Measurements from ENCODE around the gene PARP12. TPM values are rescaled to one million over a fixed set of nuclear protein-coding genes. Genes with fewer than 3 reads are reported as not detected.

The PARP12 gene
- total and polyA plus RNA-seq, 2 of the 13 experiments (the other 11 are each of a cell fraction or from before 2014, with no cell fraction given): 15.5 to 35.2 TPM

DNA sequence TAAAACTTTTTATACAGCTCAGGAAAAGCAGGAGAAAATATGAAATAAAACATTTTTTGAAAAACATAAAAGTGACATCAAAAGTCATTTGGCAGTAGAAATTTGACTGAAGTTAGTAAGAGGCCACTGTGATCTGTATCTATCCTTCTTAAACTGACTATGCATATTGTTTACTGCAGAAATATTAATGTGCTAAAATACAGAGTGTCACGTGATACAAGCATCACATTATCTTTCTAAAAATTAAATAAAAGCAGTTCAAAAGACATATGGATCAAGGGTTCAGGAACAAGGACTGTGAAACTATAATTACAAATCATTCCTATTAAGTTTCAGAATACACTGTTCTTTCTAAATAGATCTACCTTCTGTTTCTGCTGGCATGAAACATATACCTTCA, 33.7 kb downstream of the PARP12 start (continued):
- TF ChIP-seq NR2F6 (IDR thresholded peaks at IDR 0.05): no peak
- no peak for TF ChIP-seq NR2F6 (CRISPR knock-in tag; IDR thresholded peaks at IDR 0.05)
- TF ChIP-seq ZNF777 (CRISPR knock-in tag; IDR thresholded peaks at IDR 0.05): no peak

GRCh38 chr7:140028311-140028710, 34.4 kb downstream of the PARP12 start:
- Histone ChIP-seq H2AFZ (ENCODE audit: low read length) (no peak overlapping the region), H3K9me3 (ENCODE audit: low read length) (no peaks in the 10 kb centered on the region), H3K4me3 (replicated peaks in 1 of 3; ENCODE audit: insufficient read depth in 1 of 3, low read depth in 2 of 3, low read length in 3 of 3) (no peak overlapping the region), H4K20me1 (ENCODE audit: insufficient read depth, low read length) (no peaks in the 10 kb centered on the region), H3K36me3 (replicated peaks in 1 of 2; ENCODE audit: control insufficient read depth in 1 of 2, insufficient read depth in 2 of 2, low read length in 2 of 2) (peaks cover 1 to 6% of the 10 kb centered on the region in 2 experiments; a peak in 3 of 5 replicates), H3K27ac (ENCODE audit: extremely low read length, insufficient read depth, low read length) (no peak overlapping the region), H3K4me2 (ENCODE audit: low read depth, low read length) (no peak overlapping the region), H3K4me1 (ENCODE audit: insufficient read depth, low read length) (no peaks in the 10 kb centered on the region), H3K79me2 (ENCODE audit: insufficient read depth, low read length) (no peaks in the 10 kb centered on the region), H3K27me3 (ENCODE audit: control insufficient read depth in 1 of 2, insufficient read depth in 2 of 2, low read length in 2 of 2) (no peaks in the 10 kb centered on the region), H3K9ac (ENCODE audit: insufficient read depth, low read depth, low read length) (no peak overlapping the region)
- no TSS peak for BruUV-seq (replicated peaks)
- in situ Hi-C loops (cut with HindIII; ENCODE audit: extremely low pct_ligation_motif_present, low pct_unique_long_range_greater_than_20kb) (no loop called here), intact Hi-C loops (cut with micrococcal nuclease; ENCODE audit: unreplicated experiment) (no loop called here)
- WGBS (ENCODE audit: low lambda C conversion rate): 95% methylated on average over 4 of the region's 4 CpGs
- no peak for TF ChIP-seq ZBTB7B (CRISPR knock-in tag; IDR thresholded peaks at IDR 0.05)
- no peak for ATAC-seq
- ChIA-PET POLR2A (no interaction called here), CTCF (ENCODE audit: low intra/inter-chr PET ratio, low total read pairs) (no interaction called here)
- no peak for DNase-seq (ENCODE audit: low spot score)
- no peak for FAIRE-seq

DNA sequence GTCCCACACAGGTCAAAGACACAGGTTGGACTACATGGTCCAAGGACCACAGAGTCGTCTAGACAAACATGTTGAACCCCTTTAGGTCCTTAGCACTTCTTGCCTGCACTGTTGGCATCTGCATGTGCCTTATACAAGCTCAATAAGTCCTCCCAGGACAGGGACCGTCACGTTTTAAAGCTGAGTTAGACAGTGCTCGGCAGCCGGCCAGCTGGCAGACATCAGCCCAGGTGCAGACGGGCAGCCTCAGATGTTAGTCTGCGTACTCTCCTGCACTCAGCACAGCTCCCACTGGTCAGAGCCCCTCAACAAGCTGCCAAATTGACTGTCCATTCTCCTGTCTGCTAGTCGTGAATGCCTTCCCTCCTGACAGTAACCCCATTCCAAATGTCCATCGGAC, 34.9 kb downstream of the PARP12 start:
- peaks cover 1 to 3% of the 10 kb centered on the region in 2 experiments; a peak in 2 of 5 replicates for H3K36me3 ChIP-seq (replicated peaks in 1 of 2; ENCODE audit: control insufficient read depth in 1 of 2, insufficient read depth in 2 of 2, low read length in 2 of 2)
- H3K9ac ChIP-seq (ENCODE audit: insufficient read depth, low read depth, low read length): no peak overlapping the region
- no peaks in the 10 kb centered on the region for H4K20me1 ChIP-seq (ENCODE audit: insufficient read depth, low read length)
- H3K27ac ChIP-seq (ENCODE audit: extremely low read length, insufficient read depth, low read length): no peak overlapping the region
- no peak for FAIRE-seq
- H2AFZ ChIP-seq (ENCODE audit: low read length): no peak overlapping the region
- in situ Hi-C loops (cut with HindIII; ENCODE audit: extremely low pct_ligation_motif_present, low pct_unique_long_range_greater_than_20kb): no loop called here
- H3K27me3 ChIP-seq (ENCODE audit: control insufficient read depth in 1 of 2, insufficient read depth in 2 of 2, low read length in 2 of 2): no peaks in the 10 kb centered on the region
- H3K4me3 ChIP-seq (replicated peaks in 1 of 3; ENCODE audit: insufficient read depth in 1 of 3, low read depth in 2 of 3, low read length in 3 of 3): no peak overlapping the region
- ATAC-seq: no peak
- no peaks in the 10 kb centered on the region for H3K9me3 ChIP-seq (ENCODE audit: low read length)
- H3K4me1 ChIP-seq (ENCODE audit: insufficient read depth, low read length): no peaks in the 10 kb centered on the region
- H3K79me2 ChIP-seq (ENCODE audit: insufficient read depth, low read length): no peaks in the 10 kb centered on the region
- BruUV-seq (replicated peaks): no TSS peak
- no peak overlapping the region for H3K4me2 ChIP-seq (ENCODE audit: low read depth, low read length)
- intact Hi-C loops (cut with micrococcal nuclease; ENCODE audit: unreplicated experiment): no loop called here
- 85% methylated on average over 5 of the region's 9 CpGs for WGBS (ENCODE audit: low lambda C conversion rate)
- TF ChIP-seq HNF4A (CRISPR knock-in tag; IDR thresholded peaks at IDR 0.05) (no peak), ZNF703 (CRISPR knock-in tag; IDR thresholded peaks at IDR 0.05; ENCODE audit: borderline replicate concordance) (no peak), MED8 (CRISPR knock-in tag; IDR thresholded peaks at IDR 0.05; ENCODE audit: insufficient replicate concordance) (no peak), ZNF230 (CRISPR knock-in tag; IDR thresholded peaks at IDR 0.05) (no peak), ZFP36L1 (CRISPR knock-in tag; IDR thresholded peaks at IDR 0.05) (no peak), SP5 (CRISPR knock-in tag; IDR thresholded peaks at IDR 0.05; ENCODE audit: borderline replicate concordance, low read depth) (no peak), ZNF75D (CRISPR knock-in tag; IDR thresholded peaks at IDR 0.05; ENCODE audit: borderline replicate concordance) (no peak), ATF7 (IDR thresholded peaks at IDR 0.05) (no peak), ATF7 (CRISPR knock-in tag; IDR thresholded peaks at IDR 0.05) (no peak), KDM2A (CRISPR knock-in tag; IDR thresholded peaks at IDR 0.05; ENCODE audit: borderline replicate concordance, low read depth) (no peak)
- TF ChIP-seq, protein P1, sequence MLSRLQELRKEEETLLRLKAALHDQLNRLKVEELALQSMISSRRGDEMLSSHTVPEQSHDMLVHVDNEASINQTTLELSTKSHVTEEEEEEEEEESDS (CRISPR knock-in tag; IDR thresholded peaks at IDR 0.05; ENCODE audit: borderline replicate concordance): no peak
- CTCF ChIA-PET (ENCODE audit: low intra/inter-chr PET ratio, low total read pairs): no interaction called here
- DNase-seq (ENCODE audit: low spot score): no peak
- POLR2A ChIA-PET: no interaction called here
